ENCODE data around the gene HRG.

DNA sequence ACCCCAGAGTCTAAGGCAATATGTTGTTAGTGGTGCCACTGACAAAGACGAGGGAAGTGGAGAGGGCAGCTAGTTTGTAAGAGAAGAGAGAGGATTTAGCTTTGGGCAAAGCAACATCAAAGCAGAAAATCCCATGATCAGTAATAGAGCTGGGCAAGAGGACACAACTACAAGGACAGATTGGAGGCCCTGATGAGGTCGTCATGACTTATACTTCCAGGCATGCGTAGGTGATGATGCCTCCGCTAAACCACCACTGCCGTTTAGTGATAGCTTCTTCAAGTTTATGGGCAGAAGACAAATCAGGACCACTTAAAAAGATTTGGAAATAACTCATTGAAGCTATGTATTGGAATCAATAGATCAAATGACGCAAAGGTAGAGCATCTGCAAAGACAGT, 2.6 kb downstream of the HRG start:
- no peak for TF ChIP-seq SRF (IDR thresholded peaks at IDR 0.05; ENCODE audit: low read depth, low read length)
- TF ChIP-seq RFX5 (IDR thresholded peaks at IDR 0.05; ENCODE audit: borderline replicate concordance, low read depth, low read length): no peak
- TF ChIP-seq GABPA (IDR thresholded peaks at IDR 0.05; ENCODE audit: borderline replicate concordance, insufficient read depth, low read length): no peak
- no peak for TF ChIP-seq CTCF (IDR thresholded peaks at IDR 0.05; ENCODE audit: control extremely low read depth in 1 of 3, insufficient read depth in 1 of 3, low read depth in 1 of 3, low read length in 3 of 3)
- TF ChIP-seq, protein P1, sequence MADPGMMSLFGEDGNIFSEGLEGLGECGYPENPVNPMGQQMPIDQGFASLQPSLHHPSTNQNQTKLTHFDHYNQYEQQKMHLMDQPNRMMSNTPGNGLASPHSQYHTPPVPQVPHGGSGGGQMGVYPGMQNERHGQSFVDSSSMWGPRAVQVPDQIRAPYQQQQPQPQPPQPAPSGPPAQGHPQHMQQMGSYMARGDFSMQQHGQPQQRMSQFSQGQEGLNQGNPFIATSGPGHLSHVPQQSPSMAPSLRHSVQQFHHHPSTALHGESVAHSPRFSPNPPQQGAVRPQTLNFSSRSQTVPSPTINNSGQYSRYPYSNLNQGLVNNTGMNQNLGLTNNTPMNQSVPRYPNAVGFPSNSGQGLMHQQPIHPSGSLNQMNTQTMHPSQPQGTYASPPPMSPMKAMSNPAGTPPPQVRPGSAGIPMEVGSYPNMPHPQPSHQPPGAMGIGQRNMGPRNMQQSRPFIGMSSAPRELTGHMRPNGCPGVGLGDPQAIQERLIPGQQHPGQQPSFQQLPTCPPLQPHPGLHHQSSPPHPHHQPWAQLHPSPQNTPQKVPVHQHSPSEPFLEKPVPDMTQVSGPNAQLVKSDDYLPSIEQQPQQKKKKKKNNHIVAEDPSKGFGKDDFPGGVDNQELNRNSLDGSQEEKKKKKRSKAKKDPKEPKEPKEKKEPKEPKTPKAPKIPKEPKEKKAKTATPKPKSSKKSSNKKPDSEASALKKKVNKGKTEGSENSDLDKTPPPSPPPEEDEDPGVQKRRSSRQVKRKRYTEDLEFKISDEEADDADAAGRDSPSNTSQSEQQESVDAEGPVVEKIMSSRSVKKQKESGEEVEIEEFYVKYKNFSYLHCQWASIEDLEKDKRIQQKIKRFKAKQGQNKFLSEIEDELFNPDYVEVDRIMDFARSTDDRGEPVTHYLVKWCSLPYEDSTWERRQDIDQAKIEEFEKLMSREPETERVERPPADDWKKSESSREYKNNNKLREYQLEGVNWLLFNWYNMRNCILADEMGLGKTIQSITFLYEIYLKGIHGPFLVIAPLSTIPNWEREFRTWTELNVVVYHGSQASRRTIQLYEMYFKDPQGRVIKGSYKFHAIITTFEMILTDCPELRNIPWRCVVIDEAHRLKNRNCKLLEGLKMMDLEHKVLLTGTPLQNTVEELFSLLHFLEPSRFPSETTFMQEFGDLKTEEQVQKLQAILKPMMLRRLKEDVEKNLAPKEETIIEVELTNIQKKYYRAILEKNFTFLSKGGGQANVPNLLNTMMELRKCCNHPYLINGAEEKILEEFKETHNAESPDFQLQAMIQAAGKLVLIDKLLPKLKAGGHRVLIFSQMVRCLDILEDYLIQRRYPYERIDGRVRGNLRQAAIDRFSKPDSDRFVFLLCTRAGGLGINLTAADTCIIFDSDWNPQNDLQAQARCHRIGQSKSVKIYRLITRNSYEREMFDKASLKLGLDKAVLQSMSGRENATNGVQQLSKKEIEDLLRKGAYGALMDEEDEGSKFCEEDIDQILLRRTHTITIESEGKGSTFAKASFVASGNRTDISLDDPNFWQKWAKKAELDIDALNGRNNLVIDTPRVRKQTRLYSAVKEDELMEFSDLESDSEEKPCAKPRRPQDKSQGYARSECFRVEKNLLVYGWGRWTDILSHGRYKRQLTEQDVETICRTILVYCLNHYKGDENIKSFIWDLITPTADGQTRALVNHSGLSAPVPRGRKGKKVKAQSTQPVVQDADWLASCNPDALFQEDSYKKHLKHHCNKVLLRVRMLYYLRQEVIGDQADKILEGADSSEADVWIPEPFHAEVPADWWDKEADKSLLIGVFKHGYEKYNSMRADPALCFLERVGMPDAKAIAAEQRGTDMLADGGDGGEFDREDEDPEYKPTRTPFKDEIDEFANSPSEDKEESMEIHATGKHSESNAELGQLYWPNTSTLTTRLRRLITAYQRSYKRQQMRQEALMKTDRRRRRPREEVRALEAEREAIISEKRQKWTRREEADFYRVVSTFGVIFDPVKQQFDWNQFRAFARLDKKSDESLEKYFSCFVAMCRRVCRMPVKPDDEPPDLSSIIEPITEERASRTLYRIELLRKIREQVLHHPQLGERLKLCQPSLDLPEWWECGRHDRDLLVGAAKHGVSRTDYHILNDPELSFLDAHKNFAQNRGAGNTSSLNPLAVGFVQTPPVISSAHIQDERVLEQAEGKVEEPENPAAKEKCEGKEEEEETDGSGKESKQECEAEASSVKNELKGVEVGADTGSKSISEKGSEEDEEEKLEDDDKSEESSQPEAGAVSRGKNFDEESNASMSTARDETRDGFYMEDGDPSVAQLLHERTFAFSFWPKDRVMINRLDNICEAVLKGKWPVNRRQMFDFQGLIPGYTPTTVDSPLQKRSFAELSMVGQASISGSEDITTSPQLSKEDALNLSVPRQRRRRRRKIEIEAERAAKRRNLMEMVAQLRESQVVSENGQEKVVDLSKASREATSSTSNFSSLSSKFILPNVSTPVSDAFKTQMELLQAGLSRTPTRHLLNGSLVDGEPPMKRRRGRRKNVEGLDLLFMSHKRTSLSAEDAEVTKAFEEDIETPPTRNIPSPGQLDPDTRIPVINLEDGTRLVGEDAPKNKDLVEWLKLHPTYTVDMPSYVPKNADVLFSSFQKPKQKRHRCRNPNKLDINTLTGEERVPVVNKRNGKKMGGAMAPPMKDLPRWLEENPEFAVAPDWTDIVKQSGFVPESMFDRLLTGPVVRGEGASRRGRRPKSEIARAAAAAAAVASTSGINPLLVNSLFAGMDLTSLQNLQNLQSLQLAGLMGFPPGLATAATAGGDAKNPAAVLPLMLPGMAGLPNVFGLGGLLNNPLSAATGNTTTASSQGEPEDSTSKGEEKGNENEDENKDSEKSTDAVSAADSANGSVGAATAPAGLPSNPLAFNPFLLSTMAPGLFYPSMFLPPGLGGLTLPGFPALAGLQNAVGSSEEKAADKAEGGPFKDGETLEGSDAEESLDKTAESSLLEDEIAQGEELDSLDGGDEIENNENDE (IDR thresholded peaks at IDR 0.05; ENCODE audit: insufficient replicate concordance, low read length): no peak
- no peak for TF ChIP-seq ZNF274 (IDR thresholded peaks at IDR 0.05; ENCODE audit: borderline replicate concordance, extremely low read depth, low read length)
- no peak for TF ChIP-seq JUND (IDR thresholded peaks at IDR 0.05; ENCODE audit: low read length)
- no peak for TF ChIP-seq TAF1 (IDR thresholded peaks at IDR 0.05; ENCODE audit: low read depth, low read length)
- no peak for TF ChIP-seq EZH2 (IDR thresholded peaks at IDR 0.05; ENCODE audit: low read depth, low read length, severe bottlenecking)
